Fibroblast of upper back skin (primary cell): Measurements from ENCODE around the gene ZNF8.
"Not testable (repeated sequence)": the region's sequence is repeated elsewhere in the genome, so short reads cannot be mapped to it uniquely, and the experiment has no call there.

ENCODE experiments used
- DNase-seq: peaks from one replicate; pipeline ENCODE4 v3.0.0-alpha.2; 2013

The ZNF8 gene

DNA sequence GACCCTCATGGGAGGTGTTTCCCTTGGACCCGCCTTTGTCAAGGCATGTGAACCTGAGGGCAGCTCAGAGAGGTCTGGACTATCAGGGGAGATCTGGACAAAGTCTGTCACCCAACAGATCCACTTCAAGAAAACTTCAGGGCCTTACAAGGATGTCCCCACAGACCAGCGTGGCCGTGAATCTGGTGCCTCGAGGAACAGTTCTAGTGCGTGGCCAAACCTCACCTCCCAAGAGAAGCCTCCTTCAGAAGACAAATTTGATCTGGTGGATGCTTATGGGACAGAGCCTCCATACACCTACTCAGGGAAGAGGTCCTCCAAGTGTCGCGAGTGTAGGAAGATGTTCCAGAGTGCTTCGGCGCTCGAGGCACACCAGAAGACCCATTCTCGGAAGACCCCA lies 59.6 kb downstream of the ZNF8 start:
- DNase-seq = no peak

GRCh38 chr19:58338825-58339558 lies 60.2 kb downstream of the ZNF8 start:
- no peak for DNase-seq

DNA sequence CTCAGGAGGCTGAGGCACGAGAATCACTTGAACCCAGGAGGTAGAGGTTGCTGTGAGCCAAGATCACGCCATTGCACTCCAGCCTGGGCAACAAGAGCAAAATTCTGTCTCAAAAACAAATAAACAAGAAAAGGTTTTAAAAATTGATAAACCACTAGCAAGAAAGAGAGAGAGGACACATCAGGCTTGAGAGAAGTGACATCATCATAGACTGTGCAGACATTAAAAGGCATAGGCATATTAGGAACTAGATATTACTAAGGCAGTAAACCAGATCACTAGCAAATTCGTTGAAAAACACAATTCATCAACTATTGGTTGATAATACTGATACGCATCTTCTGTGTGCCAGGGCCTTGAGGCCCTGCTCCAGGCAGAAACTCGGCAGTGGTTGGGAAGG lies 66.8 kb downstream of the ZNF8 start:
- no peak for DNase-seq

- peak; percentile 68 for DNase-seq
These were observed 68.5 kb downstream of the ZNF8 start for GRCh38 chr19:58346961-58347929.

- DNase-seq = not testable (repeated sequence)
These were observed 69.3 kb downstream of the ZNF8 start for GRCh38 chr19:58348080-58348479.

DNA sequence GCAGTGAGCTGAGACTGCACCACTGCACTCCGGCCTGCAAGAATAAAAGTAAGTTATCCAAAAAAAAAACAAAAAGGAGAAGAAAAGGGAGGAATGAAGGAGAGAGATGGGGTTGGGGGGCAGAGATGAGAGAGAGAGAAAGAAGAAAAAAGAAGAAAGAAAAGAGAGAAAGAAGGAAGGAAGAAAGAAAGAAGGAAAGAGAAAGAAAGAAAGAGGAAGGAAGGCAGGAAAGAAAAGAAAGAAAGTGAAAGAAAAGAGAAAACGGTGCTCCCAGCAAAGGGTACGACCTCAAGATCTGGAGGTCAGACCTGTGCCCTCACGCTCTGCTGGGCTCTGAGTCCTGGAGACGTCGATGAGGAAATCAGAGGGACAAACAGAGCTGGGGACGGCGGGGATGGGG lies 70.8 kb downstream of the ZNF8 start:
- DNase-seq = no peak

DNA sequence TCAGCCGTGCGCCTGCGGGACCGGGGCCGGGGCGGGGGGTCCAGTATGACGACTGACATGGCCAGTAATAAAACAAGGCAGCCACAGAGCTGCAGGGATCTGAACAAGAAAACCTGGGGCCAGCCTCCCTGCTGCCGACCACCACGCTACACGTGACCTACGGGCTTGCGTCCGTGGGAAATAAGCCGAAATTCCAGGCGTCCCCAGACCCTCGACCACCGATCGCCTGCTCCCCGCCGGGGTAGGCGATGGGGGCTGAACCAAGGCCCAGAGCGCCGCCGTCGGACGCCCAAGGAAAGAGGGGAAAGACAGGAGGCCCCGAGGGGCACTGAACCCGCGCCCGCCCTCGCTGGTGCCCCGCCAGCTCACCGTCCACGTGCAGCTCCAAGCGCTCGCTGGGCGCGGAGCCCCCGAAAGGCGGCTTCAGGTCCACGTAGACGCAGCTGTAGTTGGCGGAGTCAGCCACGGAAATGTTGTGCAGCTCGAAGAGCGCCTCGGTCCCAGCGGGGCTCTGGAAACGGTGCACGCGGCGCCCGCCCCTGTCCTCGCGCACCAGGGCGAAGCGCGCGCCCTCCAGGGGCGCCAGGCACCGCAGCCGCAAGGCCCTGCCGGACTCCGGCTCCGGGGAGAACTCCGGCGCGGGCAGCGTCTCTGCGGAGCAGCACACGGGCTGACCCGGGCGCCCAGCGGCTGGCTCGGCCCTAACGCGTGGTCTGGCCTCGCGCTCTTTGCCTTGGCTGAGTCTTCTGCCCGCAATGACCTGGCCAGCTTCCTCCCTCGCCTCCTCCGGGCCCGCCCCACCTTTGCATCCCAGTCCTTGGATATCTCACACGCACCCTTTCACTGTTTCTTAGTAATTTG lies 71.5 kb downstream of the ZNF8 start:
- no peak for DNase-seq

- DNase-seq = no peak
These were observed 72.3 kb downstream of the ZNF8 start for GRCh38 chr19:58350871-58351557.

GRCh38 chr19:58351558-58351878 lies 72.8 kb downstream of the ZNF8 start:
- DNase-seq = no peak

GRCh38 chr19:58351990-58352755 lies 73.4 kb downstream of the ZNF8 start:
- DNase-seq = no peak
